Tibial nerve (tissue), 4 donors: ENCODE data around the gene CADPS. TPM values are rescaled to one million over a fixed set of nuclear protein-coding genes. Genes with fewer than 3 reads are reported as not detected.

Source experiments
- DNase-seq, 2 donors: peaks; one replicate each; pipeline ENCODE4 v3.0.0-alpha.2; 2019; ENCODE audit warnings: low spot score in 2 of 2
- H3K27ac ChIP-seq, 4 donors: fragments of 200-600 bp; sonication (generic) in 3 of 4; one replicate each; pipeline ENCODE4 v1.5.1; 2017 to 2019; ENCODE audit warnings: mild to moderate bottlenecking in 1 of 4
- H3K27me3 ChIP-seq, 2 donors: fragments of 200-600 bp; sonication (generic) in 1 of 2; one replicate each; pipeline versions ENCODE4 v1.5.1 to v1.6.0; 2017 to 2019
- H3K36me3 ChIP-seq, 3 donors: fragments of 200-600 bp; sonication (generic); one replicate each; pipeline ENCODE4 v1.5.1; 2018 to 2019
- H3K4me1 ChIP-seq, 4 donors: fragments of 200-600 bp; sonication (generic) in 3 of 4; one replicate each; pipeline ENCODE4 v1.5.1; 2017 to 2019
- H3K4me3 ChIP-seq, 4 donors: fragments of 200-600 bp; sonication (generic) in 3 of 4; one replicate each; pipeline ENCODE4 v1.5.1; 2017 to 2019; ENCODE audit warnings: mild to moderate bottlenecking in 1 of 4, moderate library complexity in 1 of 4
- H3K9me3 ChIP-seq, 4 donors: fragments of 200-600 bp; sonication (generic) in 3 of 4; one replicate each; pipeline ENCODE4 v1.5.1; 2017 to 2019
- EP300 ChIP-seq, 2 donors: sonication (generic); formaldehyde crosslinking; IDR thresholded peaks; one replicate each; pipeline ENCODE4 v1.6.1; 2017; ENCODE audit warnings: antibody characterized with exemption in 2 of 2, mild to moderate bottlenecking in 1 of 2
- POLR2A ChIP-seq, 2 donors: fragments of 450-650 bp; IDR thresholded peaks; one replicate each; pipeline ENCODE4 v1.6.1; 2017; ENCODE audit warnings: antibody characterized with exemption in 2 of 2, mild to moderate bottlenecking in 2 of 2, moderate library complexity in 2 of 2
- WGBS, 2 donors: methylation state at CpG; one replicate each; pipeline ENCODE4 v1.1.5; 2018; 5-methylcytosine and 5-hydroxymethylcytosine counted together
- total RNA-seq, 4 donors: library from RNA; depleted of rRNA; stranded (reverse); fragments of >200 nt; gene quantifications; one replicate each; pipeline ENCODE4 v1.1.0, GENCODE V29; 2016
- TF ChIP-seq, protein P1 (sequence below), 5 experiments: fragments of 200-600 bp in 3 of 5; fragments of 450-650 bp in 2 of 5; sonication (generic) in 3 of 5; IDR thresholded peaks; one replicate each; pipeline ENCODE4 v1.5.1; 2016 to 2019; ENCODE audit warnings: antibody characterized with exemption in 5 of 5, mild to moderate bottlenecking in 3 of 5, moderate library complexity in 2 of 5

CADPS gene
- total RNA-seq, 4 donors from 2014 or later, result 16.2 to 16.7 TPM; not detected in 2

- H3K9me3 ChIP-seq, result peaks cover 0 to 21% (median 0%) of the 10 kb centered on the region in 4 donors
- H3K36me3 ChIP-seq, result no peaks in the 10 kb centered on the region
- TF ChIP-seq, protein P1, sequence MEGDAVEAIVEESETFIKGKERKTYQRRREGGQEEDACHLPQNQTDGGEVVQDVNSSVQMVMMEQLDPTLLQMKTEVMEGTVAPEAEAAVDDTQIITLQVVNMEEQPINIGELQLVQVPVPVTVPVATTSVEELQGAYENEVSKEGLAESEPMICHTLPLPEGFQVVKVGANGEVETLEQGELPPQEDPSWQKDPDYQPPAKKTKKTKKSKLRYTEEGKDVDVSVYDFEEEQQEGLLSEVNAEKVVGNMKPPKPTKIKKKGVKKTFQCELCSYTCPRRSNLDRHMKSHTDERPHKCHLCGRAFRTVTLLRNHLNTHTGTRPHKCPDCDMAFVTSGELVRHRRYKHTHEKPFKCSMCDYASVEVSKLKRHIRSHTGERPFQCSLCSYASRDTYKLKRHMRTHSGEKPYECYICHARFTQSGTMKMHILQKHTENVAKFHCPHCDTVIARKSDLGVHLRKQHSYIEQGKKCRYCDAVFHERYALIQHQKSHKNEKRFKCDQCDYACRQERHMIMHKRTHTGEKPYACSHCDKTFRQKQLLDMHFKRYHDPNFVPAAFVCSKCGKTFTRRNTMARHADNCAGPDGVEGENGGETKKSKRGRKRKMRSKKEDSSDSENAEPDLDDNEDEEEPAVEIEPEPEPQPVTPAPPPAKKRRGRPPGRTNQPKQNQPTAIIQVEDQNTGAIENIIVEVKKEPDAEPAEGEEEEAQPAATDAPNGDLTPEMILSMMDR (IDR thresholded peaks at IDR 0.05), result no peak
- TF ChIP-seq EP300 (IDR thresholded peaks at IDR 0.05) (no peak), POLR2A (IDR thresholded peaks at IDR 0.05) (no peak)
- H3K4me3 ChIP-seq, result no peak overlapping the region
- no peak for DNase-seq
- H3K27me3 ChIP-seq, result no peaks in the 10 kb centered on the region
- 78 to 88% methylated on average over 1 of the region's 1 CpG for WGBS, 2 donors
- H3K27ac ChIP-seq, result no peak overlapping the region
- no peaks in the 10 kb centered on the region for H3K4me1 ChIP-seq
Measured at GRCh38 chr3:62577153-62577552, 298.1 kb downstream of the CADPS start.

DNA sequence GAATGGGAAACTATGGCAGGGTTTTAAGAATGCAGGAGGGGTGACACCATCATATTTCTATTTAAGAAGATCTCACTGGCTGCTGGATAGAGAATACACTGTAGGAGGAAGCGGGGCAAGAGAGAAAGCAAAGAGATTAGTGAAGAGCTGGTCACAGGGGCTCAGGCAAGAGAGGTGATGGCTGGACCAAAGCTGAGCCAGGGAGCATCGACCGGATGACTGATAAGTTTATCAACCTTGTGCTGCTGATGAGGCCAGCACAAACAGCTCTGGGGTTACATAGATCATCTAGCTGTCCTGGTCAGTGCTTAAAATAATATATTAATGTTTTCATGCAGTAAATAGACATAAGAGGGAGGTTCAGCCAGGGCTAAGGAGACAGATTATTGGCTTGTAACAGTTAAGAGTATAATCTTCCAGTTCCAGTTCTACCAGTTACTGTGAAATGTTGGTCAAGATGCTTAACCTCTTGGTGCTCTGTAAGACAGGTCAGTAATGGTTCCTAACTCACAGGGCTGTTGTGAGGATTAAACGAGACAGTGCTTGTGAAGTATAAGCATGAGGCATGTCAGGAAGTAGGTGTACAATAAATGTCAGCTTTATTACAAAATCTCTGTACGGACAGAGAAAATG is 300.8 kb downstream of the CADPS start:
- Histone ChIP-seq H3K4me1 (no peaks in the 10 kb centered on the region), H3K9me3 (peaks cover 0 to 8% (median 0%) of the 10 kb centered on the region in 4 donors), H3K4me3 (no peak overlapping the region), H3K36me3 (no peaks in the 10 kb centered on the region), H3K27ac (no peak overlapping the region), H3K27me3 (no peaks in the 10 kb centered on the region)
- TF ChIP-seq EP300 (IDR thresholded peaks at IDR 0.05) (no peak), POLR2A (IDR thresholded peaks at IDR 0.05) (no peak)
- TF ChIP-seq, protein P1 (IDR thresholded peaks at IDR 0.05), result no peak
- no peak for DNase-seq
- 71 to 73% methylated on average over 5 of the region's 5 CpGs for WGBS, 2 donors

GRCh38 chr3:62571916-62572315 is 303.3 kb downstream of the CADPS start:
- H3K4me1 ChIP-seq, result no peaks in the 10 kb centered on the region
- no peaks in the 10 kb centered on the region for H3K36me3 ChIP-seq
- TF ChIP-seq, protein P1 (IDR thresholded peaks at IDR 0.05), result no peak
- no peak for TF ChIP-seq POLR2A (IDR thresholded peaks at IDR 0.05)
- WGBS, 2 donors, result 86 to 90% methylated on average over 4 of the region's 4 CpGs
- H3K27me3 ChIP-seq, result no peaks in the 10 kb centered on the region
- DNase-seq, result no peak
- no peaks in the 10 kb centered on the region for H3K9me3 ChIP-seq
- H3K27ac ChIP-seq, result no peak overlapping the region
- no peak overlapping the region for H3K4me3 ChIP-seq

GRCh38 chr3:62570888-62571287 is 304.3 kb downstream of the CADPS start:
- no peaks in the 10 kb centered on the region for H3K4me1 ChIP-seq
- no peak overlapping the region for H3K27ac ChIP-seq
- H3K4me3 ChIP-seq, result no peak overlapping the region
- WGBS, 2 donors, result 61 to 71% methylated on average over 6 of the region's 6 CpGs
- no peaks in the 10 kb centered on the region for H3K36me3 ChIP-seq
- H3K27me3 ChIP-seq, result no peaks in the 10 kb centered on the region
- H3K9me3 ChIP-seq, result no peaks in the 10 kb centered on the region
- TF ChIP-seq, protein P1 (IDR thresholded peaks at IDR 0.05), result no peak
- TF ChIP-seq EP300 (IDR thresholded peaks at IDR 0.05), result no peak
- no peak for TF ChIP-seq POLR2A (IDR thresholded peaks at IDR 0.05)
- DNase-seq, result no peak

- TF ChIP-seq POLR2A (IDR thresholded peaks at IDR 0.05) (no peak), EP300 (IDR thresholded peaks at IDR 0.05) (no peak)
- TF ChIP-seq, protein P1 (IDR thresholded peaks at IDR 0.05), result no peak
- DNase-seq, result no peak
- H3K9me3 ChIP-seq, result no peaks in the 10 kb centered on the region
Measured at GRCh38 chr3:62569609-62570008, 305.6 kb downstream of the CADPS start.

More at GRCh38 chr3:62569609-62570008, 305.6 kb downstream of the CADPS start:
- Histone ChIP-seq H3K4me3 (no peak overlapping the region), H3K27ac (no peak overlapping the region), H3K36me3 (no peaks in the 10 kb centered on the region), H3K4me1 (no peaks in the 10 kb centered on the region), H3K27me3 (no peaks in the 10 kb centered on the region)
